PC-3 (cell line): Measurements from ENCODE around the gene ZBTB21.

ENCODE experiments used
- CTCF ChIP-seq: fragments of 300-600 bp; sonication (generic); conservative IDR thresholded peaks from 2 replicates; pipeline ENCODE4 v1.5.1; 2017; ENCODE audit warnings: antibody characterized with exemption, low read depth, mild to moderate bottlenecking, low read length
- EZH2 ChIP-seq: fragments of 300-600 bp; sonication (generic); IDR thresholded peaks from one replicate; pipeline ENCODE4 v1.6.1; 2017; ENCODE audit warnings: antibody characterized with exemption, mild to moderate bottlenecking, low read length; ENCODE audit not compliant: unreplicated experiment
- EZH2phosphoT487 ChIP-seq: fragments of 300-600 bp; sonication (generic); IDR thresholded peaks from 2 replicates; pipeline ENCODE4 v1.6.1; 2018; ENCODE audit warnings: mild to moderate bottlenecking, antibody characterized with exemption, low read length, borderline replicate concordance

GRCh38 chr21:42009018-42009830 lies 936 bp downstream of the ZBTB21 start:
- no peak for TF ChIP-seq CTCF
- TF ChIP-seq EZH2phosphoT487 = no peak
- no peak for TF ChIP-seq EZH2
